Activated naive CD8-positive, alpha-beta T cell treated with anti-CD3 and anti-CD28 coated beads for 36 hours (primary cell): ENCODE results near the gene CNGA4. TPM values are rescaled to one million over a fixed set of nuclear protein-coding genes. Genes with fewer than 3 reads are reported as not detected.
"Not testable (repeated sequence)": the region's sequence is repeated elsewhere in the genome, so short reads cannot be mapped to it uniquely, and the experiment has no call there.

ENCODE experiments used
- DNase-seq: peaks from one replicate; pipeline ENCODE4 v3.0.0; 2021
- H3K27ac Mint-ChIP-seq: one replicate; pipeline ENCODE4 v1.8.0; 2022; ENCODE audit warnings: mild to moderate bottlenecking, moderate library complexity, mixed read lengths
- H3K27me3 Mint-ChIP-seq: one replicate; pipeline ENCODE4 v1.8.0; 2022; ENCODE audit warnings: mild to moderate bottlenecking, mixed read lengths
- H3K36me3 Mint-ChIP-seq: one replicate; pipeline ENCODE4 v1.8.0; 2021; ENCODE audit warnings: mild to moderate bottlenecking, mixed read lengths
- H3K4me1 Mint-ChIP-seq: one replicate; pipeline ENCODE4 v1.8.0; 2021; ENCODE audit warnings: mixed read lengths
- H3K4me3 Mint-ChIP-seq: one replicate; pipeline ENCODE4 v1.8.0; 2022; ENCODE audit warnings: mild to moderate bottlenecking, moderate library complexity, mixed read lengths
- H3K9me3 Mint-ChIP-seq: one replicate; pipeline ENCODE4 v1.8.0; 2022; ENCODE audit warnings: mixed read lengths
- total RNA-seq, 2 experiments: library from RNA; stranded (reverse); gene quantifications; one replicate each; pipeline ENCODE4 v1.2.3, GENCODE V29; 2021

Gene CNGA4
- total RNA-seq, 2 experiments from 2014 or later: 0.10 to 0.30 TPM

DNA sequence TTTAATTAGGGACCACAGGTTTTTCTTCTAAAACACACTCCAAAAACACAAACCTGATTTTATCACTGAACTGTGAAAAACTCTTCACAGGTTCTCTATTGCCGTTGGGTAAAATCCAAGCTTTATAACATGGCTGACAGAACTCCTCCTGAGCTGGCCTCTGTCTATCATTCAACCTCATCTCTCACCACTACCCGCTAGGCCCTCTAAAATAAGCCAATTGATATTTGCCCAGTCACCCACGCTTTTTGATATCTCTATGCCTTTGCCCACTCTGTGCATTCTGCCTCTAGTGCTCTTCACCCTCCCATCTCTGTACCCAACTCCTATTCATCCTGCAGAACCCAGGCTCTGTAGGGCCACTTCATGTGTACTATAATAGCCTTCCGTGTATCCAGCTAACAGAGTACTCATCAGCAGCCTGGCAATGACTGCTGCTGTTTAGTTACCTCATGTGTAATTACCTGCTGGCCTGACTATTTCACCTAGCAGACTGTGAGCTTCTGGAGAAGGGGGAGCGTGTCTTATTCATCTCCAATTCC is 1.1 kb upstream of the CNGA4 start:
- peaks cover 3% of the 10 kb centered on the region for H3K27me3 Mint-ChIP-seq
- H3K27ac Mint-ChIP-seq: no peak overlapping the region
- no peaks in the 10 kb centered on the region for H3K9me3 Mint-ChIP-seq
- DNase-seq: no peak
- H3K4me1 Mint-ChIP-seq: peaks cover 11% of the 10 kb centered on the region
- H3K4me3 Mint-ChIP-seq: no peak overlapping the region
- no peaks in the 10 kb centered on the region for H3K36me3 Mint-ChIP-seq

DNA sequence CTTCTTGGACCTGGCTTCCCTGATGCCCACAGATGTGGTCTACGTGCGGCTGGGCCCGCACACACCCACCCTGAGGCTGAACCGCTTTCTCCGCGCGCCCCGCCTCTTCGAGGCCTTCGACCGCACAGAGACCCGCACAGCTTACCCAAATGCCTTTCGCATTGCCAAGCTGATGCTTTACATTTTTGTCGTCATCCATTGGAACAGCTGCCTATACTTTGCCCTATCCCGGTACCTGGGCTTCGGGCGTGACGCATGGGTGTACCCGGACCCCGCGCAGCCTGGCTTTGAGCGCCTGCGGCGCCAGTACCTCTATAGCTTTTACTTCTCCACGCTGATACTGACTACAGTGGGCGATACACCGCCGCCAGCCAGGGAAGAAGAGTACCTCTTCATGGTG is 1.2 kb downstream of the CNGA4 start:
- DNase-seq: no peak

DNA sequence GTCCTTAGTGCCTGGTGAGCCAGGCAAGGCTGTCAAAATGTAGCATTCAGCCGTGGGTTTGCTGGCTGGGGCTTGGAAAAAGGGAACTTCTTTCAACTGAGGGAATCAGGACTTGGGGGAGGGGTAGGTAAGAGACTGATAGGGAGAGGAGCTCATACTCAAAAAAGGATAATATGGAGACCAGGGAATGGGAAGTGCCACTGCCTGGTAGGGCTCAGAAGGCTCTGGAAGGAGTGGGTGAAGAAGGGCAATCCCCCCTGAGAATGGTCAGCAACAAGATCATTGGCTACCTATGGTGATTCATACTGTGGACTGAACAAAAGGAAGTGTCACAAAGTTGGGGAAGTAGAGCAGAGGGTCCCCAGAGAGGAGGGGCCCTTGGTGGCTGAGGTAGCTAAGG is 1.9 kb downstream of the CNGA4 start:
- no peak for DNase-seq
- Mint-ChIP-seq H3K9me3 (no peaks in the 10 kb centered on the region), H3K36me3 (no peaks in the 10 kb centered on the region), H3K27me3 (peaks cover 12% of the 10 kb centered on the region), H3K4me3 (no peak overlapping the region), H3K4me1 (no peaks in the 10 kb centered on the region), H3K27ac (no peak overlapping the region)

More for the DNA sequence above, 1.2 kb downstream of the CNGA4 start:
- Mint-ChIP-seq H3K27ac (no peak overlapping the region), H3K9me3 (no peaks in the 10 kb centered on the region), H3K27me3 (peaks cover 12% of the 10 kb centered on the region), H3K36me3 (no peaks in the 10 kb centered on the region), H3K4me3 (no peak overlapping the region), H3K4me1 (peaks cover 3% of the 10 kb centered on the region)

DNA sequence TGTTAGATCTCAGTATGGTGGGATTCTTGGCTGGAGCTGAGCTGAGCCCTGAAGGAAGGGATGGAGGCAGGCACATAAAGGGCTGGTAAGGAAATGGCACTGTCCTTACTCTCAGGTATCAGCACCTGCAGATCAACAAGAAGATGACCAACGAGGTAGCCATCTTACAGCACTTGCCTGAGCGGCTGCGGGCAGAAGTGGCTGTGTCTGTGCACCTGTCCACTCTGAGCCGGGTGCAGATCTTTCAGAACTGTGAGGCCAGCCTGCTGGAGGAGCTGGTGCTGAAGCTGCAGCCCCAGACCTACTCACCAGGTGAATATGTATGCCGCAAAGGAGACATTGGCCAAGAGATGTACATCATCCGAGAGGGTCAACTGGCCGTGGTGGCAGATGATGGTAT is 2.4 kb downstream of the CNGA4 start:
- no peak for DNase-seq
- Mint-ChIP-seq H3K27ac (no peak overlapping the region), H3K4me1 (no peaks in the 10 kb centered on the region)

DNA sequence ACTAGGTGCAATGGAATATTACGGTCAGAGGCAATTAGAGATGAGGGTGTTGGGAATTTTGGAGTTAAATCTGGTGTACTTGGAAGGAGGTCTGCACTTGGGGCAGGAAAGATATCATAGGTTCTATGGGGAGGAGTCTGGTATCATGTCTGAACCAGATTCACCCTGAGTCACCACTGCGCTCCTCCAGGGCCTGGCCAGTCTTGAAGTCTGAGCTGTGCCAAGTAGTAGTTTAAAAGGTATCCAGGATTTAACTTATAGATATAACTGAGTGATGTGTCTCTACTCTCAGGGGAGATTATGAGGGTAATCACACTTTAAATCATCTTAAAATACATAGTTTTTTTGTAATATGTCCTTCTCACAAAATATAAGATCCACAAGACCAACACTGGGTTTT is 6.6 kb downstream of the CNGA4 start:
- Mint-ChIP-seq H3K36me3 (no peaks in the 10 kb centered on the region), H3K27me3 (peaks cover 12% of the 10 kb centered on the region), H3K9me3 (no peaks in the 10 kb centered on the region), H3K4me3 (no peak overlapping the region), H3K27ac (no peak overlapping the region), H3K4me1 (no peaks in the 10 kb centered on the region)
- DNase-seq: no peak

More for the DNA sequence above, 2.4 kb downstream of the CNGA4 start:
- Mint-ChIP-seq H3K9me3 (no peaks in the 10 kb centered on the region), H3K36me3 (no peaks in the 10 kb centered on the region), H3K27me3 (peaks cover 12% of the 10 kb centered on the region), H3K4me3 (no peak overlapping the region)

DNA sequence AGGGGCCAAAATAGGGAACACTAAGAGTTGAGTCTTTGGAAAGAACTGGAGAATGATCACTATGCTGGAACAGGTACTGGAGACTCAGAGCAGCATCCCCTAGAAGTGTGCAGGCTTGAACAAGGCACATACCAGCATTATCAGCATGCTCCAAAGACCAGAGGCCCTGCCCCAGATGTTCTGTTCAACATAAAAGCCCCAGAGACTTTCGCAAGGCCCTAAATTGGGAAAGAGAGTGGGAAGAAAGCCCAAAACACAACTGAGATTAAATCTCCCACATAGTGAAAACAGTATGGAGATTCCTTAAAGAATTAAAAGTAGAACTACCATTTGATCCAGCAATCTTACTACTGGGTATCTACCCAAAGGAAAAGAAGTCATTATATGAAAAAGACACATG is 9.4 kb downstream of the CNGA4 start:
- no peaks in the 10 kb centered on the region for H3K4me1 Mint-ChIP-seq

DNA sequence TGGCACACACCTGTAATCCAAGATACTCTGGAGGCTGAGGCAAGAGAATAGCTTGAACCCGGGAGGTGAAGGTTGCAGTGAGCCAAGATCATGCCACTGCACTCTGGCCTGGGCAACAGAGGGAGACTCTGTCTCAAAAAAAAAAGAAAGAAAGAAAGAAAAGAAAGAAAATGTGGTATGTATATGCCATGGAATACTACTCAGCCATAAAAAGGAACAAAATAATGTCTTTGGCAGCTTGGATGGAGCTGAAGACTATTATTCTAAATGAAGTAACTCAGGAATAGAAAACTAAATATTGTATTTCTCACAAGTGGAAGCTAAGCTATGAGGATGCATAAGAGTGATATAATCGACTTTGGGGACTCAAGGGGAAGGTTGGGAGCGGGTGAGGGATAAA is 10.0 kb downstream of the CNGA4 start:
- H3K4me1 Mint-ChIP-seq, H3K9me3 Mint-ChIP-seq, H3K36me3 Mint-ChIP-seq, DNase-seq, H3K27ac Mint-ChIP-seq, H3K4me3 Mint-ChIP-seq, H3K27me3 Mint-ChIP-seq: not testable (repeated sequence)

More for the DNA sequence above, 9.4 kb downstream of the CNGA4 start:
- no peak overlapping the region for H3K4me3 Mint-ChIP-seq
- H3K27me3 Mint-ChIP-seq: peaks cover 8% of the 10 kb centered on the region
- H3K9me3 Mint-ChIP-seq: no peaks in the 10 kb centered on the region
- H3K27ac Mint-ChIP-seq: no peak overlapping the region
- H3K36me3 Mint-ChIP-seq: no peaks in the 10 kb centered on the region
- DNase-seq: no peak

DNA sequence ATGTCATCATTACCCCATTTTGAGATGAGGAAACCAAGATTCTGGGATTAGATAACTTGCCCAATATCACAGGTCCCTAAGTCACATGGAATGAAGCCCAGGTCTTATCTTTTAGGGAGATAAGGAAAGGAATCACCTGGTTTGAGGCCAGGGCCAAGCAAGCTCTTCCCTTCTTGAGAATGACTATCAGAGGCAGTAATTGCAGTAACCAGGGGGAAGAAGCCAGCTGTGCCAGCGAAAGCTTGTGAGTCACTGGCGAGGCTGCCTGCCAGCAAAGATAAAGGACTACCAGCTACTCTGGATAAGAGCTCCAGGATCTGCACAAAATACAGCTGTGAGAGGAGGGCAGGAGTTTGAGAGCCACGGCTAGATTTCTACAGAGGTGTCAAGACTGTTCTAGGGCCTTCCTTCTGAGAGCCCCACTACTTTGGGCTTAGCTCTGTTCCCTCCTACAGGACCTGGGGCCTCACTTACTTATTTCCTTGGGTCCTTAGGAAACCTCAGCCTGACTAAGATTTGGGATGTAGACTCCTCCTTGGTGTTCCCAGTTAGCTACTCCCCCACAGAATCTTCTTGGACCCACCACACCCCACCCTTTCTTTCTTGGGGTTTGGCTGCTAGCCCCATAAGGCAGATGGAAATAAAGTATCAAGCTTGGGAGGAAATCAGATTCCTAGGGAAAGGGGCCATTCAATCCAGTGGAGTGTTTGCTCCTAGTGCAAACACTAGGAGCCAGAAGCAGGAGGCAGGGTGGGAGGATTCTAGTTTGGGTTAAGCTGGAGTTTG is 11.1 kb downstream of the CNGA4 start:
- Mint-ChIP-seq H3K27ac (no peak overlapping the region), H3K4me3 (no peak overlapping the region), H3K36me3 (no peaks in the 10 kb centered on the region), H3K9me3 (no peaks in the 10 kb centered on the region), H3K27me3 (no peaks in the 10 kb centered on the region), H3K4me1 (no peaks in the 10 kb centered on the region)
- DNase-seq: no peak

DNA sequence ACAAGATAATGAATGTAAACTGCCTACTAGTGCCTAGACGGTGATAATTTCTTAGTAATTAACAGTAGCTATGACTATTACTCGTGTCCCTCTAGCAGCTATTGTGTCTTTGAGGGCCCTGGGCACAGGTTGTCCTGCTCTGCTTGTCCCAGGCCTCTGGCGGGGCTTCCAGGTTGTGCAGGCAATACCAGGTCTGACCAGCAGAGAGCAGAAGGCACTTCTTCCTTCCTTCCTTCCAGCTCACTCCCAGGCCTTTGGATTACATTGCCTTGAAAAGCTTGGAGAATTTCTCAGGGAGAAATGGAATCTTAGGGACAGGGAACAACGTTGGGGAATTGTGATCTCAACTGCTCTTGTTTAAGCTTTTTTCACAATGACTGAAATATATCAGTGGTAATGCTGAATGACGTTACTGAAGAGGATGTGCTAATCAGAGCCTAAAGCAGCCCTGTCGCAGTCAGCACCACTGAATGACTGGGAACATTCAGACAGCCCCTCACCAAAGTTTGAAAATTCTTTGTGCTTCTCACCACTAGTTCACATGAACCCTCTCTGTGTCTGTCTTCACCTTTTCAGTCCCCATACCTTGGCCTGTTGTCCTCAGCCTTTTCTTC is 12.3 kb downstream of the CNGA4 start:
- DNase-seq: peak; percentile 42
- H3K27ac Mint-ChIP-seq: no peak overlapping the region
- H3K36me3 Mint-ChIP-seq: no peaks in the 10 kb centered on the region
- no peaks in the 10 kb centered on the region for H3K27me3 Mint-ChIP-seq
- H3K4me3 Mint-ChIP-seq: no peak overlapping the region
- no peaks in the 10 kb centered on the region for H3K4me1 Mint-ChIP-seq
- H3K9me3 Mint-ChIP-seq: no peaks in the 10 kb centered on the region

DNA sequence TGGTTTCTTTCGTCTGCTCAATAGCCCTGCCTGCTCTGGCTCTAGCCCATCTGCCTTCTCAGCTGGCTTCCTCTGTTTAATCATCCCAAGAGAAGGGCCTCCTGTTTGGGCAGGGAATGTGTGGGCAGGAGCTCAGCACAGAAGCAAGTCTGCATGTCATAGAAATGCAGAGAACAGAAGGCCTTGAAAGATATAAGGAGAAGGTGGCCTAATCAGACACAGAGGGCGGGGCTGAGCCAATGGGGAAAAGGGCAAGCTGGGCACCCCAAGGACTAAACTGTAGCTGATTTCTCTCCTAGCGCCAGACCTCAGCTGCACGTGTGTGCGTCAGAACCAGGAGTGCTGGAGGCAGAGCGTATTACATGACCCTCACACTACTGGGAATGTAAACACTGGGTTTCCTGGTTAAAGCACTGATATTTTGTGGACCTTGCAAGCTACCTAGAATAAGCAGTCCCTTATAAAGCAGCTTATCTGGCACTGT is 13.1 kb downstream of the CNGA4 start:
- no peaks in the 10 kb centered on the region for H3K9me3 Mint-ChIP-seq
- no peak overlapping the region for H3K27ac Mint-ChIP-seq
- H3K27me3 Mint-ChIP-seq: no peaks in the 10 kb centered on the region
- no peaks in the 10 kb centered on the region for H3K36me3 Mint-ChIP-seq
- no peak for DNase-seq
- H3K4me1 Mint-ChIP-seq: no peaks in the 10 kb centered on the region
- H3K4me3 Mint-ChIP-seq: no peak overlapping the region

DNA sequence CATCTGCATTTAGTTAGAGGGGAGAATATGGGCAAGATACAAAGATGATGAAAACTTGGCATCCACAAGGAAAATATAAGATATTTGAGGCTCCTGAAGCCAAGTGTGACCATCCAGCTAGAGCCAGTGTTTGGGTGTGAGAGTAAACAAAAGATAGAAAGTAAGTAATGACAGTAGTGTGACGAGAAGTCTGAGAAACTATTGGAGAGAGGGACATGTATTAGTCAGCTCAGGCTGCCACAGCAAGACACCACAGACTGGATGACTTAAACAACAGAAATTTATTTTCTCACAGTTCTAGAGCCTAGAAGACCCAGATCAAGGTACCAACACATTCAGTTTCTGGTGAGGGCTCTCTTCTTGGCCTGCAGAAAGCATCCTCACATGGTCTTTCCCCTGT is 14.3 kb downstream of the CNGA4 start:
- no peak for DNase-seq
- Mint-ChIP-seq H3K4me1 (no peaks in the 10 kb centered on the region), H3K4me3 (no peak overlapping the region), H3K27ac (no peak overlapping the region), H3K9me3 (no peaks in the 10 kb centered on the region), H3K27me3 (peaks cover 4% of the 10 kb centered on the region), H3K36me3 (no peaks in the 10 kb centered on the region)

DNA sequence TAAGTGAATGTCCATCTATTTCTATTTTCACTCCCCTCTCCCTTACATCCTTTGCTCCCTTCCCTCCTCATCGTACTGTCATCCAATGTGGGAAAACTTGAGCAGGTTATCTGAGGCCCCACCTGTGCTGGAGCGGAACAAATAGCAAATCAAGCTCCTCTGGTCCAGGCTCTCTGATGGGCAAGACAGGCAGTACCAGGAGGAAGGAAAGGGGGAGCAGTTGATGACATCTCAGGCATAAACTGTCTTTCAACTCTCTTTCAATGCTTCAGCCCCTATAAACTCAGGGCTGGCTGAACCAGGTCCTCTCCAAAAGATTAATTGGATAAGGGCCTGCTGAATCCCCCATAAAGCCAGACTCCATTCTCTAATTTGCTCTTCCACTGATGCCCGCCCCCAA is 19.3 kb downstream of the CNGA4 start:
- Mint-ChIP-seq H3K27ac (no peak overlapping the region), H3K9me3 (no peaks in the 10 kb centered on the region), H3K4me3 (no peak overlapping the region), H3K4me1 (no peaks in the 10 kb centered on the region), H3K36me3 (no peaks in the 10 kb centered on the region), H3K27me3 (peaks cover 17% of the 10 kb centered on the region)
- DNase-seq: no peak

DNA sequence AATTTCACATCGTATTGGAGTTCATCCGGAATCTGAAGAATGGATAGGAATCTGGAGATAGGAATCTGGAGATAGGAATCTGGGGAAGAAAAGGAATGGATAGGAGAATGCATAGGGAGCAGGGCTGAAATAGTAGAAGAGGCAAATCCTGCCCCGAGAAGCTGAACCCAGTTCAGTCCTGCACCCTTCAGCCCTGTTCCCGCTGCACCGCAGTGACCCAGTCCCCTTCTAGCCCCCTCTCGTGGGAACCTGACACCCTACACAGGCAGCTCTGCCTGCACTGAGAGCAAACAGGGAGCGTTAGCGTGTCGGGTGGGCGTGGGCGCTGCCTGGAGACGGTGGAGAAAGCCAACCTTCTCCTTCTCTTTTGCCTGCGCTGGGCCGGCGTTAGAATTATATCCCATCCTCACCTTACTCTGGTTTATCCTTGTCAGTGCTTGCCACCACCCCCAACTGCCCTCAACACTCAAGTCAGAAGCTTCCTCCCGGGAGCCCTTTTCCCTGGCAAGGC is 19.7 kb downstream of the CNGA4 start:
- DNase-seq: no peak
- H3K4me3 Mint-ChIP-seq: no peak overlapping the region
- H3K27ac Mint-ChIP-seq: no peak overlapping the region
- H3K4me1 Mint-ChIP-seq: no peaks in the 10 kb centered on the region
- no peaks in the 10 kb centered on the region for H3K9me3 Mint-ChIP-seq
- peaks cover 17% of the 10 kb centered on the region for H3K27me3 Mint-ChIP-seq
- no peaks in the 10 kb centered on the region for H3K36me3 Mint-ChIP-seq

DNA sequence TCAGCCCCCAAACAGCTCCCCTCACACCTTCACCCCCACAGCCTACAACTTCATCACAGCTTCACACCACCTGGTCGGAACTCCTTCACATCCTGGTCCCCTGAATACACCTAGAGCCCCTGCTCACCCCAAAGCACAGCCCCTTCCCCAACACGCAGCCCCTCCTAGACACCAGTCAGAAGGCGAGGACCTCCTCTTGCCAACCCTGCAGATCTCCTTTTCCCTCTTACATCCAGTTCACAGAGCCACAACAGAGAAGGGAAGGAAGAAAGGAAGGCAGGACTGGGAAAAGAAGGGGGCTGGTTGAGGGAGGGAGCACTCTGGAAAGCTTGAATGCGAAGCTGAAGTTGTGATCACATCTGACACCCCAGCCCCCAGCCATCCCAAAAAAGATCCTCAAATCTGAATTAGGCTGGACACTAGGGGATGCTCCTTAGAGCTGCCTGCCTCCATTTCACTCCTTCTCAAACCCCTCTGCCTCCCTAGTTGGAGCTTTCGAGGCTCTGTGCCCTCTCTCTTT is 21.4 kb downstream of the CNGA4 start:
- Mint-ChIP-seq H3K9me3 (no peaks in the 10 kb centered on the region), H3K27me3 (peaks cover 17% of the 10 kb centered on the region), H3K4me1 (no peaks in the 10 kb centered on the region), H3K27ac (no peak overlapping the region), H3K4me3 (no peak overlapping the region), H3K36me3 (no peaks in the 10 kb centered on the region)
- no peak for DNase-seq

DNA sequence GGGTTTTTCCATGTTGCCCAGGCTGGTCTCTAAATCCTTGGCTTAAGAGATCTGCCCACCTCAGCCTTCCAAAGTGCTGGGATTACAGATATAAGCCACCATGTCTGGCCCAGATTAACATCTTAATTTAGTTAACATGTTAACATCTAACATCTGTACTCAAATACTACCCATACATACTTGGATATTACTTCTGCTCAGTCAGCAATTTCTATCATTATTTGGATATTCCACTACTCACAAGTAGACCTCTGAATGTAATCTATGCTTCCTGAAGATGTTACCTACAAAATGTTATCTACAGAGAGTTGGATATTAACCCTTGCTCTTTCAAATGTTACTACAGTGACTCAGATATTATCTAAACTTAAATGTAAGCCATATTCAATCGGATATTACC is 24.8 kb downstream of the CNGA4 start:
- H3K4me3 Mint-ChIP-seq: no peak overlapping the region
- H3K4me1 Mint-ChIP-seq: no peaks in the 10 kb centered on the region
- DNase-seq: no peak
- no peaks in the 10 kb centered on the region for H3K9me3 Mint-ChIP-seq
- peaks cover 18% of the 10 kb centered on the region for H3K27me3 Mint-ChIP-seq
- H3K36me3 Mint-ChIP-seq: no peaks in the 10 kb centered on the region
- no peak overlapping the region for H3K27ac Mint-ChIP-seq
